GM19351 (cell line): ENCODE results near the gene CHI3L2.

Experiments
- ATAC-seq: cut with Tn5 transposase; IDR thresholded peaks from one replicate; pipeline ENCODE4 v1.9.1; 2021; ENCODE audit warnings: mild to moderate bottlenecking, moderate library complexity; ENCODE audit not compliant: unreplicated experiment

Gene CHI3L2

GRCh38 chr1:111251570-111251969, 24.1 kb downstream of the CHI3L2 start:
- no peak for ATAC-seq

- no peak for ATAC-seq
Measured at GRCh38 chr1:111252786-111253185, 25.3 kb downstream of the CHI3L2 start.

- no peak for ATAC-seq
Measured at GRCh38 chr1:111253876-111254275, 26.4 kb downstream of the CHI3L2 start.

GRCh38 chr1:111256988-111257658, 29.6 kb downstream of the CHI3L2 start:
- no peak for ATAC-seq

GRCh38 chr1:111267801-111268508, 40.4 kb downstream of the CHI3L2 start:
- ATAC-seq: no peak

GRCh38 chr1:111269825-111270406, 42.4 kb downstream of the CHI3L2 start:
- ATAC-seq: no peak

GRCh38 chr1:111270771-111271463, 43.4 kb downstream of the CHI3L2 start:
- ATAC-seq: no peak

- ATAC-seq: no peak
Measured at GRCh38 chr1:111271464-111271801, 43.9 kb downstream of the CHI3L2 start.

GRCh38 chr1:111272081-111272480, 44.6 kb downstream of the CHI3L2 start:
- ATAC-seq: no peak

GRCh38 chr1:111274653-111275052, 47.1 kb downstream of the CHI3L2 start:
- no peak for ATAC-seq

- no peak for ATAC-seq
Measured at GRCh38 chr1:111275079-111275478, 47.6 kb downstream of the CHI3L2 start.

GRCh38 chr1:111275780-111276433, 48.4 kb downstream of the CHI3L2 start:
- no peak for ATAC-seq

- no peak for ATAC-seq
Measured at GRCh38 chr1:111279144-111279543, 51.6 kb downstream of the CHI3L2 start.

GRCh38 chr1:111280267-111280666, 52.8 kb downstream of the CHI3L2 start:
- ATAC-seq: no peak

GRCh38 chr1:111281411-111281810, 53.9 kb downstream of the CHI3L2 start:
- ATAC-seq: no peak

GRCh38 chr1:111283838-111284237, 56.3 kb downstream of the CHI3L2 start:
- ATAC-seq: no peak

GRCh38 chr1:111285879-111286278, 58.4 kb downstream of the CHI3L2 start:
- no peak for ATAC-seq

- no peak for ATAC-seq
Measured at GRCh38 chr1:111286912-111287311, 59.4 kb downstream of the CHI3L2 start.

GRCh38 chr1:111289371-111289770, 61.9 kb downstream of the CHI3L2 start:
- ATAC-seq: no peak

- ATAC-seq: no peak
Measured at GRCh38 chr1:111290104-111290503, 62.6 kb downstream of the CHI3L2 start.

- no peak for ATAC-seq
Measured at GRCh38 chr1:111290630-111291029, 63.1 kb downstream of the CHI3L2 start, which contains the start of gene CHIA. Gene CHIA, plus strand, starts transcription at chr1:111290851. Its CDS starts 19,617 bp downstream, at chr1:111310468.
